GM18868 (cell line): Measurements from ENCODE around the gene GID8.
"Not testable (repeated sequence)": the region's sequence is repeated elsewhere in the genome, so short reads cannot be mapped to it uniquely, and the experiment has no call there.

Source experiments
- ATAC-seq: cut with Tn5 transposase; IDR thresholded peaks from one replicate; pipeline ENCODE4 v1.9.1; 2021; ENCODE audit warnings: mild to moderate bottlenecking, moderate library complexity; ENCODE audit not compliant: unreplicated experiment

GID8 gene

DNA sequence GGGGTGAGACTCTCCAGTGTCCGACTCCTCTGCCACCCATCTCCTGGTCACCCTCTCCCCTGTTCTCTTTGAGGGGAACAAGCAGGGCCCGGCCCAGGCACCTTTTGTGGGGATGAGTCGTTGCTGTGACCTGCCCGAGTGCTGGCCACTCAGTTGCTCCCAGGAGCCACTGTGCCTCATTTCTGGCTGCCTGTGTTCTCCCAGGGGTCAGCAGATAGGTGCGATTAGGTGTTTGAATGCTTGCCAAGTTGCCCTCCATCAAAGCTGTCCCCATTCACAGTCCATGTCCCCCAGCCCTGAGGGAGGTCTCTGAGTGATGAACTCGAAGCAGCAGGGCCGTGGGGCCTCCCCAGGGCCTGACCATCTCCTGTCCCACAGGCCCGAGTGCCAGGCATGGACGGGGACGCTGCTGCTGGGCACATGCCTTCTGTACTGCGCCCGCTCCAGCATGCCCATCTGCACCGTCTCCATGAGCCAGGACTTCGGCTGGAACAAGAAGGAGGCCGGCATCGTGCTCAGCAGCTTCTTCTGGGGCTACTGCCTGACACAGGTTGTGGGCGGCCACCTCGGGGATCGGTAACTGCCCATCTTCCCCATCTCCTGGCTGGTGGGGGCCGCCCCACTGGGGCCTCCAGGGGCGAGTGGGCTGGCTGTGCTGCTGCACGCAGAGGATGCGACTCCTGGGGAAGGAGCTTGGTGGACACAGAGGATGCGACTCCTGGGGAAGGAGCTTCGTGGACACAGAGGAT, 18.6 kb downstream of the GID8 start:
- no peak for ATAC-seq

DNA sequence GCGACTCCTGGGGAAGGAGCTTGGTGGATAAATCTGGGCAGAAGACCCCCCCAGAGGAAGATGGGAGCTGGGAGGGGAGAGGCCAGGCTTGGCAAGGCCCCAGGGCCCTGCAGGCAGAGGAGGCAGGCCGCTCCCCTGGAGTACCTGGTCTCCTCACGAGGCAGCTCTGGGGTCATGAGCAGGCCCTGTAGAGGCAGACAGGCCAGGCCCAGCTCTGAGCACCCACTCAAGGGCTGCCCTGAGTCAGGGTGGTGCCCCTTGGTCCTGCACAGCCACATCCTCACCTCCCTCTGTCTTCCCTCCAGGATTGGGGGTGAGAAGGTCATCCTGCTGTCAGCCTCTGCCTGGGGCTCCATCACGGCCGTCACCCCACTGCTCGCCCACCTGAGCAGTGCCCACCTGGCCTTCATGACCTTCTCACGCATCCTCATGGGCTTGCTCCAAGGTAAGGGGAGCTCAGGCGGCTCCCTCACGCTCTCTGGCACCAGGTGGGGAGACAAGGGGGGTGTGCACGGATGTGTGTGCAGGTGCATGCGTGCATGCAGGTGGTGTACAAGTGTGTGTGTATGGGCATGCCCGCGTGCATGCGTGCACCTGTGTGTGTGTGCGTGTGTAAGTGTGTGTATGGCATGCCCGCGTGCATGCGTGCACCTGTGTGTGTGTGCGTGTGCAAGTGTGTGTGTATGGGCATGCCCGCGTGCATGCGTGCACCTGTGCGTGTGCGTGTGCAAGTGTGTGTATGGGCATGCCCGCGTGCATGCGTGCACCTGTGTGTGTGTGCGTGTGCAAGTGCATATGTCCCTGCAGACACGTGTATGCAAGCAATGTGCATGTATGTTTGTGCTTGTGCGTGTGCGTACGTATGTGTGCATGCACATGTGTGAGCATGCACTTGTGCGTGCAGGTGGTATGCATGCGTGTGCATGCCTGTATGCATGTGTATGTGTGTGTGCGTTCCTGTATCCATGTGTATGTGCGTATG, 19.5 kb downstream of the GID8 start:
- ATAC-seq, result no peak

DNA sequence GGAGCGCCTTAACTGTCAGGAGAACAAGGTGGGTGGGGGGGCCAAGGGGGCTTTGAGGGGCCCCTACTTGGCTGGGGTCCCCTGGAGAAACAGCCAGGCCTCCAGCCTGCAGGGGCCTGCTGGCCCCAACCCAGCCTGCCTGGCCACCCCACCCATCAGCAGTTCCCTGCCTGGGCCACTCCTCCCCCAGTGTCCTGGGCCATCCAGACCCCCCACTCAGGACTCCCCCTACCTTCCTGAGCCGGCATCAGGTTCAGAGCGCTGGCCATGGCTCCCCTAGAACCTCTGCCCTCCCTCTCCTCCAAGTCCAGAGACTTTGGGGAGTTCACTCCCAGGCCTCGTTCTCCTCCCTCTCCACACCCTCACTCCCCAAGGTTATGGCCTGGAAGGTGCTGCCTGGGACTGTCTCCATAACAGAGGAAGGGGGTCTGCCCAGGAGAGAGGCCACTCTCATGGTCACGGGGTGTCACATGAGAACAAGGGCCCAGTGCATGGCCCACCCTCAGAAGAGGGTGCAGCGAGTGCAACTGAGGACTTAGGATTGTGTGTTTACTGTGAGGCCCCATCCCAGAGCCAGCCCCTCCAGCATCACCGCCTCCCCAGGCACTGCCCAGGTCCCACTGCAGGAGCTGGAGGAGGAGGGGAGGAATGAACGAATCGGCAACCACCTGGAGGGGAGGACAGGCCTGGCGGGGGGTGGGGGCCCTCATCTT, 20.6 kb downstream of the GID8 start:
- ATAC-seq, result no peak

DNA sequence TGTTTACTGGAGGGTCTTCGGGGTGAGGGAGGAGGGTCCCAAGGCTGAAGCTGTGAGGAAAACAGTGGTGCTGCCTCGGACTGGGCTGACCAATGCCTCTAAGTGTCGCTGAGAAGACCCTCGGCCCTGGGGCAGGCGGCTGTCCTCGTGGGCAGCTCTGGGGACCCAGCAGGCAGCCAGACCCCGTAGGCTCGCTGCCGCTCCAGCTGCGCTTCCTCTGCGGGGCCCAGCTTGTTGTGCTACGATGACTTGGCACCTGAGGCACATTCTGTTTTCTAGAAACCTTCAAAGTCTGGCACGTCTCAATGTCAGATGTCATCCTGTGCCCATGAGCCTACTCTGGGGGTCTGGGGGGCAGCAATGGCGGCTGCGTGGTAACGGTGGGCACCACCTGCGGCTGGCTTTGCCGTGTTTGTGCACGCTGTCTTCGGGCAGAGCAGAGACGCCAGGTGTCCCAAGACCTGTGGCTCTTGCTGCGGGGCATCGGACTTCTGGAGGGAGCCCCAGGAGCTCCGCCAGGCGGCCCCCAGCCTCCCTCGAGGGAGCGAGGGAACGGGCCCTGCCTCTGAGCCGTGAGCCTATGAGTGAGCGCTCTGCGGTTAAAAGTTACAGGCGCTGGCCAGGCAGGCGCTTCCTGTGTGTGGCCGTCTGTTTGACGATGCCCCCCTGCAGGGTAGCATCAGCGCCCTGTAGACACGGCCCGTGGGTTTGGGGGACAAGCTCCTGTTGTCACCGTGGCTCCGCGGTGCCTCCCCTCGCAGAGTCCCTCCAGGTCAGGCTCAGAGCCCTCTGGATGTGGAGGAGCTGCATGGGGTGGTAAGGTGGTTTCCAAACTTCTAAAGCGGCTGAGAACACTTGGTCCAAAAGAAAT, 21.4 kb downstream of the GID8 start:
- ATAC-seq, result no peak

DNA sequence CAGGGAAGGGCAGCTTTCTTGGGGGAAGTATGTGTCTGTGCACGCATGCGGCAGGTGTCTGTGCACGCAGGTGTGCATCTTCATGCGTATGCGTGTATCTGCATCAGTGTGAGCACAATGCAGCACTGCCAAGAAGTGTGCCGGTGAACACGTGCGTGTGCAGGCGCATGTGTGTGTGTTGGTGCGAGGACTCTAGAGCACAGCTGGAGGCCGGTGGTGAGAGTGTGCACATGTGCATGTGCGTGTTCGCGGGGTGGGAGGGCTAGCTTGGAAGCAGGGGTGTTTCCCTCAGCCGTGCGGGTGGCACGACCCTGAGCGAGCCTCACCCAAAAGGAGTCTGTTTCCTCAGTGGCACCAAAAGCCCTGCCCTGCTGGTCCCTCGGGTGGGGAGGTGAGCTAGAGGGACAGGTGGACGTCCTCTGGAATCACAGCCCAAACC, 22.1 kb downstream of the GID8 start:
- ATAC-seq, result no peak

DNA sequence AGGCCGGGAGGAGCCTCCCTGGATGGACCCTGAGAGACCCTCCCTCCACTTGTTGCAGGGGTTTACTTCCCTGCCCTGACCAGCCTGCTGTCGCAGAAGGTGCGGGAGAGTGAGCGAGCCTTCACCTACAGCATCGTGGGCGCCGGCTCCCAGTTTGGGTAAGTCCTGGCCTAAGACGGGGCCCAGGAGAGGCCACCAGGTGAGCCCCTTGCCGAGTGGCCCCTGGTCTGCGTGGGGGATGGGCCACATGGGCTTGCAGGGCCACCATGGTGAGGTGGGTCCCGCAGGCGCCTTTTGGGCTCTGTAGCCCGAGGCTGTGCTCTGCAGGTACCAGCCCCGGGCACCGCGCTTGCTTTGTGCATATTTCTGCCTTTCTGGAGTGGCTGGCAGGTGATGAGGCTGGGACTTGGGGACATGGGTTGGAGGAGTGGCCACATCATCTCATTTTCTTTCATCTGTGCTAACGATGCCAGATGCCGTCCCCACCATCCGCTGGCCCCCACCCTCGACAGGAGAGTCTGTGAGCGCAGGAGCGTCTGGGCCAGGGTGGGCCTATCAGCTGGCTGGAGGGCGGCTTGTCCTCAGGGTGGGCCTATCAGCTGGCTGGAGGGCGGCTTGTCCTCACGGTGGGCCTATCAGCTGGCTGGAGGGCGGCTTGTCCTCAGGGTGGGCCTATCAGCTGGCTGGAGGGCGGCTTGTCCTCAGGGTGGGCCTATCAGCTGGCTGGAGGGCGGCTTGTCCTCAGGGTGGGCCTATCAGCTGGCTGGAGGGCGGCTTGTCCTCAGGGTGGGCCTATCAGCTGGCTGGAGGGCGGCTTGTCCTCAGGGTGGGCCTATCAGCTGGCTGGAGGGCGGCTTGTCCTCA, 22.7 kb downstream of the GID8 start:
- ATAC-seq, result not testable (repeated sequence)

DNA sequence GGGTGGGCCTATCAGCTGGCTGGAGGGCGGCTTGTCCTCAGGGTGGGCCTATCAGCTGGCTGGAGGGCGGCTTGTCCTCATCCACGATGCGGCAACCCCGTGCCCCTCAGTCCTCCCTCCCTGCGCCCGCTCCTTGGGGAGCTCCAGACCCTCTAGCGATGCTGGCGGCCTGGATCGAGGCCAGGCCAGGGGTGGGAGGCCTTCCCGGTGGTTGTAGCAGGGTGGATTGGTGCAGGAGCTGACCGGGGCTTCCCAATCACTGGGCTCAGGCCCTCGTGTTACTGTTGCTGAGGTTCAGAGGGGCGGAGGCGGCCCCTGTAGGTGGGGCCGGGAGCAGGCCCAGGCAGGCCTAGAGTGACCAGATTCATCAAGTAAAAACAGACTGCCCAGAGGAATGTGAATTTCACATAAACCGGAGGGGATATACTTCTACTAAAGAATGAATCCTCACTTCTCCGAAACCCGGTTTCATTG, 23.4 kb downstream of the GID8 start:
- no peak for ATAC-seq

DNA sequence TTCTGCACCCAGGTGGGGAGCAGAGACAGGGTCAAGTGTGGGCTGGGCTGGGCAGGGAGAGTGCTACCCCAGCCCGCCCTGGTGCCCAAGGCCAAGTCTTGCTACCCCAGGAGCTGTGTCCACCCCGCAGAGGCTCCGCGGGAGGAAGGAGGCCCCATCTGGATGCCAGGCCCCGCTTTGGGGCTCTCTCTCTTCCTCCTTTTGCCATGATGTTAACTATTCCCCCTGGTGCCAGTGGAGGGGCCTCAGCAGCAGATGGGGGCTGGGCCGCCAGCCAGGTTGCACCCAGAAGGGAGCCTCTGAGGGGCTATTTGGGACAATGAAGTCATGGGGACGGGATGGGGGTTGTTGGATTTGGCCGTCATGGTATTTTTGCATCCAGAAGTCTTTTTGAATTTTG, 23.9 kb downstream of the GID8 start:
- ATAC-seq, result no peak

DNA sequence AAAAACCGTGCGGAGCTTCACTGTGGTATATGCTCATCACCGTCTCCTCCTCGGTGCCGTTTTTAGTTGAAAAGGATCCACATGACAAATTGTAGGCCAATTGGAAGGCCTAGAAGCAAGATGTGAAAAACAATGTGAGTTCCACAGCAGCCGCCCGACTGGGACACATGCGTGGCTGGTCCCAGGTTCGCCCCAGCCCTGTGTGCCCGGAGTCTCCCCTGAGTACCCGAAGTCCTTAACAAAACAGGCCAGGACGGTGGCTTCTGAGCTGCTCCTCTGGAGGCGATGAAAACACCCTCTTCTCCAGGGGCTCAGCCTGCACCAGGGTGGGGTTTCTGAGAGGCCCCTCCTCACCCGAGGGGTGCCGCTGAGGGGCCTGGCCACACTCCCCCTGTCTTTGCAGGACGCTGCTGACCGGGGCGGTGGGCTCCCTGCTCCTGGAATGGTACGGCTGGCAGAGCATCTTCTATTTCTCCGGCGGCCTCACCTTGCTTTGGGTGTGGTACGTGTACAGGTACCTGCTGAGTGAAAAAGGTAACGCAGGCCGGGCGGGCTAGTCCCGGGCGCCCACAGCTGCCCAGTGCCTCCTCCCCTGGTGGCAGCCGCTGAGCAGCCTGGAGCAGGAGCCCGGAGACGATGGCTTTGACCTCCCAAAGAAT, 24.4 kb downstream of the GID8 start:
- no peak for ATAC-seq

DNA sequence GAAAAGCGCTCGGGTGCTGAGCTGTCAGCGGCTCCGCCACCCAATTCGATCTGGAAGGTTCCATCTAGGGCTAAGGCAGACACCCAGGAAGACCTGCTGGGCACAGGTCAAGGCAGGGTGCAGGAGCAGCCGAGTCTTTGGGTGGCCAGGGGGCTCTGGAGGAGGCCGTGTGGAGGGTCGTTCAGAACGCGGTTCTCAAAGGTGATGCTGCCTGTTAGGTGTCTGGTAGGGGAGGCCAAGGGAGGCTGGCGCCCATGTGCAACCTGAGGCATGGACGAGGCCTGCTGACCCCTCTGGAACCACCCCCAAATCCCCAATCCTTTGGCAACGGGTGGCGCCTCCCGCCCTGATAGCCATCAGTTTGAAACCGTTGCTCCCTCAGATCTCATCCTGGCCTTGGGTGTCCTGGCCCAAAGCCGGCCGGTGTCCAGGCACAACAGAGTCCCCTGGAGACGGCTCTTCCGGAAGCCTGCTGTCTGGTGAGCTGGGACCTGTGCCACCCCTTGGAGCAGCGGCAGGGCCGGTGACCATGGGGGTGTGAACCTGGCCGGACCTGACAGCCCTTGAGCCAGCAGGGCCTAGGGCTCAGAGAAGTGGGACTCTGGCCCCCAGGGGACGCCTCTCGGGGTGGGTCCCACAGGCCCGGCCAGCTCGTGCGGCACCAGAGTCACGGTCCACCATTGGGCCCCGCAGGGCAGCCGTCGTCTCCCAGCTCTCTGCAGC, 25.1 kb downstream of the GID8 start:
- no peak for ATAC-seq

DNA sequence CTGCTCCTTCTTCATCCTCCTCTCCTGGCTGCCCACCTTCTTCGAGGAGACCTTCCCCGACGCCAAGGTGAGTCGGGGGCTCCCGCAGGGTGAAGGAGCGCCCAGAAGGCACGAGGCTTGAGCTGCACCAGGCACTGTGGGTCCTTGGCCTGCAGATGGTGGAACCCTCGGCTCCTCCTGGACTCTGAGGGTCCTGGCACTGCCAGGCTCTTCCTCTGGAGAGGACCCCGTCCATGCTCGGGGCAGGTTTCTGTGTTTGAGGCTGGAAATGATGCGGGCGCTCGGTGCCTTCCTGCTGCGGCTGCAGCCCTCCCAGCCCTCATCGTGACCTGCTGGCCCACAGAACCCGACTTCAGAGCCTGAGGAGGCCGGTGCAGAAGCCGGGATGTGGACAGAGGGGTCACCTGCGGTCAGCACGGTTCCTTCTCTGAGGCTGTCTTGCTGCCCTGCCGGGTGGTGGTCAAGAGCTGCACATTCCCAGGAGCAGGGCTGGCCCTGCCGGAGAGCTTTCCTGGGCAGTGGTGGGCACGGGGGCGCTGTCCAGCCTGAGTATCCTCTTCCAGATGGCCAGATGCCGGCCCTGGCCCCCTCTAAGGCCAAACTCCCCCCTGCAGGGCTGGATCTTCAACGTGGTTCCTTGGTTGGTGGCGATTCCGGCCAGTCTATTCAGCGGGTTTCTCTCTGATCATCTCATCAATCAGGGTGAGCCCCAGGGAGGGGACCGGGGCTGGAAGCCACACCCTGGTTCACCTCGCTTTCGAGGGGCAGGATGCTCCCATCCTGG, 25.9 kb downstream of the GID8 start:
- no peak for ATAC-seq

DNA sequence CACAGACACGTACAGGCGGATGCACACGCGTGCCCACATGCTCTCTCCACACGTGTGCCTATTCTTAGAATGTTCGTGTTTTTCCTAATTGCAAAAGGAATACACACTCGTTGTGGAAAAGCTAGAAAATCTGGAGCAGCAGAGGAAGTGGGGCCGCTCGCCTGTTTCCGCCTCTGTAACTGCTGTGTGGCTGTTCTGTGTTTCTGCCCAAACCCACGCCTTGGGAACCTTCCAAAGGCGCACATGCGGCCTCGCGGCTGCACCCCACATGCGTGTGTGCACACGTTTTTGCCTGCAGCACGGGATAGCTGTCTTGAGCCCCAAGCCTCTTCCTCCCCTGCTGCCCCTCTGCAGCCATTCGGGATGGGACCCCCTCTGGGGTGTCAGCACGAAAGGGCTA, 26.8 kb downstream of the GID8 start:
- no peak for ATAC-seq

DNA sequence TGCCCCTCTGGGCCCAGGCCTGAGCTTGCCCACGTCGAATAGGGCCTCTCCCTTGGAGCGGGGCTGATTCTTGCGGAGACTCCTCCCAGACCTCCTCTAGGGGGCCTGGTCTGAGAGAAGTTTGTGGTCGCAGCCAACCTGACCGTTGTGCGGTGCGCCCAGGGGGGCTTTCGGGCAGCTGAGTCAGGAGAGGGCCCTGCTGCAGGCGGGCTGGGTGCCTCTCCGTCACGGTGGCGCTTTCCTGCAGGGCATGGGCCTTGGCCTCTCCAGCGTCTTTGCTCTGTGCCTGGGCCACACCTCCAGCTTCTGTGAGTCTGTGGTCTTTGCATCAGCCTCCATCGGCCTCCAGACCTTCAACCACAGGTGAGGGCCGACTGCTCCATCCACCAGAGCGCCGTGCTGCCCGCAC, 27.4 kb downstream of the GID8 start:
- no peak for ATAC-seq

DNA sequence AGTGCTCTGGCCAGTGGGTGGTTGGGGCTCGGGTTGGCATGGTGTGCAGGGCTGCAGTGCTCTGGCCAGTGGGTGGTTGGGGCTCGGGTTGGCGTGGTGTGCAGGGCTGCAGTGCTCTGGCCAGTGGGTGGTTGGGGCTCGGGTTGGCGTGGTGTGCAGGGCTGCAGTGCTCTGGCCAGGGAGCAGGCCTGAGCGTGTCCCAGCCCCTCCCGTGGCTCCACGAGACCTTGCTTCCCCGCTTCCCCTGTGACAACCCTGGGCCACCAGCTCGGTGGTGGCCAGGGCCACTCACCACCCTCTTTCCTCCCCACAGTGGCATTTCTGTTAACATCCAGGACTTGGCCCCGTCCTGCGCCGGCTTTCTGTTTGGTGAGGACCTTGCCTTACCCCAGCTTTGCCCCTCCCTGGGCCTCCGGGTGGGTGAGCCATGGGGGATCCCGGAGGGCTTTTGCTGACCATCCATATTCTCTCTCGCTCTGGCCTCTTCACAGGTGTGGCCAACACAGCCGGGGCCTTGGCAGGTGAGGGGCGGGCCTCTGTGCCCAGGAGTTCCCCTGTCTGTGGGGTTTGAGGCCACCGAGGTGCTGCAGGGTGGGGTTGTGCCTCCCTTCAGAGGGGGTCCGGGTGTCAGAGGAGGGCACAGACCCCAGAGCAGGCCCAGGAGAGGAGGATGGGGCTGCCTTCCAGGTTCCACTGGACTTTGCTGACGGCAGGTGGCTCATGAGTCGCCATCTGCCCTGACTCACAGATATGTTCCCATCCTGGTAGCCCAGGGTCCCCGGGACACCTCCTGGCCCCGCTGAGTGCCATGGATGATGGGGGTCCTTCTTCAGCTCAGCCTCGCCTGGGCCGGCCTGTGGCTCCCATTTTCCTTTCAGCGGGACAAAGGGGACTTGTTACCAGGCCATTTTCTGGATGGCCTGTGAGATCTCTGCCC, 28.5 kb downstream of the GID8 start:
- no peak for ATAC-seq

DNA sequence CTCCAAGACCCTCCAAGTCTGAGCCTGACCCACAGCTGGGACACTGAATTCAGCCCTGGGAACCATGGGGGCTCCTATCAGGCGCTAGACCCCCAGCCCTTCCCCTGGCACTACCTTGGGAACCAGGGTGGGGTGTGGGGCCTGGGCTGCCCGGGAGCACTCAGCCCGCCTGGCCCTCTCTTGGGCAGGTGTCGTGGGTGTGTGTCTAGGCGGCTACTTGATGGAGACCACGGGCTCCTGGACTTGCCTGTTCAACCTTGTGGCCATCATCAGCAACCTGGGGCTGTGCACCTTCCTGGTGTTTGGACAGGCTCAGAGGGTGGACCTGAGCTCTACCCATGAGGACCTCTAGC, 29.2 kb downstream of the GID8 start:
- ATAC-seq, result no peak

DNA sequence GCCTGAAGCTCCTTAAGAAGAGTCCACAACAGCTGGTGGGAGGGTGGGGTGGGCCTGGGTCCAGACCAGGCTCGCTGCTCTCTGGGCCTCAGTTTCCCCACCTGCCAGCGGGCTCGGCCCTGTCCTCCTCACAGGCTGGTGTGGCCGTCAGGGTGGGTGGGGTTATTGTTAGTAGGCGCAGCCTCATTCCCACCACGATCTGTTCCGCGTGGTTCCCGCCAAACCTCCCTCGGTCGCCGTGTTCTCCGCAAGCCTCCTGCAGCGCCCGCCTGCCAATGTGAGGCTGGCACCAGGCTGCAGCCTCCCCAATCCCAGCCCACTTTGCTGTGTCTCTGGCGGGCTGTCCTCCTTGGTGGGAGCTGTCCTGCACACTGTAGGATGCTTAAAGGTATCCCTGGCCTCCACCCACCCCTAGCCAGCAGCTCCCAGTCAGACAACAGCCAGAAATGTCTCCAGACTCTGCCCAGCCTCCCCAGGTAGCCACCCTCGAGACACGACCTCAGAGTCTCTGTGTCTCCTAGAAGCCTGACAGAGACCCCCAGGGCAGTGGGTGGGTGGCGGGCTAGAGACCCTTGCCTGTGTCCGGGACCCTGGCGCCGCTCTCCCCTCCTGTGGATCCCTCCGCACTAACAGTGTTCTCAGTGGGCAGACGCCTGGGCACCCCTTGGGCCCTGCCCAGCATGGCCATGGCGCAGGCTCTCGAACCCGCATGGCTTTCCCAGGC, 29.8 kb downstream of the GID8 start:
- no peak for ATAC-seq
